Gastrocnemius medialis (tissue), 4 donors: ENCODE measurements around the gene CAMTA1.

Experiments
- POLR2A ChIP-seq, 2 donors: fragments of 450-650 bp; IDR thresholded peaks; one replicate each; pipeline ENCODE4 v1.6.1; 2017; ENCODE audit warnings: antibody characterized with exemption in 2 of 2, mild to moderate bottlenecking in 2 of 2, moderate library complexity in 2 of 2
- TF ChIP-seq, protein P1 (sequence below), 5 experiments: fragments of 450-650 bp in 3 of 5; fragments of 200-600 bp in 2 of 5; sonication (generic) in 2 of 5; IDR thresholded peaks in 4 of 5; conservative IDR thresholded peaks in 1 of 5; 1 replicate in 4 of 5; 2 replicates in 1 of 5; pipeline ENCODE4 v1.5.1; 2016 to 2019; ENCODE audit warnings: antibody characterized with exemption in 5 of 5, mild to moderate bottlenecking in 3 of 5, moderate library complexity in 3 of 5

GRCh38 chr1:7085521-7085920 lies 300.3 kb downstream of the CAMTA1 start:
- TF ChIP-seq, protein P1, sequence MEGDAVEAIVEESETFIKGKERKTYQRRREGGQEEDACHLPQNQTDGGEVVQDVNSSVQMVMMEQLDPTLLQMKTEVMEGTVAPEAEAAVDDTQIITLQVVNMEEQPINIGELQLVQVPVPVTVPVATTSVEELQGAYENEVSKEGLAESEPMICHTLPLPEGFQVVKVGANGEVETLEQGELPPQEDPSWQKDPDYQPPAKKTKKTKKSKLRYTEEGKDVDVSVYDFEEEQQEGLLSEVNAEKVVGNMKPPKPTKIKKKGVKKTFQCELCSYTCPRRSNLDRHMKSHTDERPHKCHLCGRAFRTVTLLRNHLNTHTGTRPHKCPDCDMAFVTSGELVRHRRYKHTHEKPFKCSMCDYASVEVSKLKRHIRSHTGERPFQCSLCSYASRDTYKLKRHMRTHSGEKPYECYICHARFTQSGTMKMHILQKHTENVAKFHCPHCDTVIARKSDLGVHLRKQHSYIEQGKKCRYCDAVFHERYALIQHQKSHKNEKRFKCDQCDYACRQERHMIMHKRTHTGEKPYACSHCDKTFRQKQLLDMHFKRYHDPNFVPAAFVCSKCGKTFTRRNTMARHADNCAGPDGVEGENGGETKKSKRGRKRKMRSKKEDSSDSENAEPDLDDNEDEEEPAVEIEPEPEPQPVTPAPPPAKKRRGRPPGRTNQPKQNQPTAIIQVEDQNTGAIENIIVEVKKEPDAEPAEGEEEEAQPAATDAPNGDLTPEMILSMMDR (IDR thresholded peaks at IDR 0.05 in 4 of 5, conservative IDR thresholded peaks at IDR 0.05 in 1 of 5) = no peak
- TF ChIP-seq POLR2A (IDR thresholded peaks at IDR 0.05) = no peak
